ENCODE results near the gene MGAT2. TPM values are rescaled to one million over a fixed set of nuclear protein-coding genes. Genes with fewer than 3 reads are reported as not detected.
"Not testable (repeated sequence)": the region's sequence is repeated elsewhere in the genome, so short reads cannot be mapped to it uniquely, and the experiment has no call there.

Gene MGAT2
- total RNA-seq, 1 experiment from 2014 or later = 22.9 TPM

GRCh38 chr14:49584058-49584457, 36.5 kb upstream of the MGAT2 start:
- H3K27ac ChIP-seq (ENCODE audit: low read depth, low read length) = peak overlapping the region; percentile 81
- no peaks in the 10 kb centered on the region for H3K27me3 ChIP-seq (ENCODE audit: insufficient read depth, low read length)
- ChIA-PET RAD21 (ENCODE audit: low non-redundant PET in 1 of 2, low total read pairs in 2 of 2, uncharacterized antibody in 2 of 2, unreplicated experiment in 2 of 2) (no interaction called here), CTCF (no interaction called here), POLR2A (interaction anchor here (1.8 kb wide), 1 partner anchor 15 kb away, joined by 6 read pairs; the partner anchor contains the start of gene LRR1)
- H3K36me3 ChIP-seq (ENCODE audit: control insufficient read depth in 1 of 2, insufficient read depth in 2 of 2, low read length in 2 of 2) = peaks cover 14 to 32% of the 10 kb centered on the region in 2 experiments; a peak in 3 of 4 replicates
- peak overlapping the region; percentile 71 to 88 for H3K4me3 ChIP-seq (replicated peaks in 1 of 2; ENCODE audit: low read depth in 1 of 2, low read length in 2 of 2)
- BruUV-seq (replicated peaks) = no TSS peak
- intact Hi-C loops (cut with micrococcal nuclease) = no loop called here
- ATAC-seq (no peak), DNase-seq (ENCODE audit: low read depth, low spot score) (no peak)
- H3K9ac ChIP-seq (ENCODE audit: low read length) = peak overlapping the region; percentile 92
- no peak overlapping the region for H2AFZ ChIP-seq (ENCODE audit: low read depth, low read length, poor library complexity, severe bottlenecking)
- TF ChIP-seq POLR2AphosphoS5 (IDR thresholded peaks at IDR 0.05; ENCODE audit: low read depth, low read length) (no peak), CEBPB (IDR thresholded peaks at IDR 0.05; ENCODE audit: low read depth) (no peak), TCF7L2 (IDR thresholded peaks at IDR 0.05; ENCODE audit: borderline replicate concordance, extremely low read depth, insufficient read depth, insufficient read length) (no peak), CBX3 (IDR thresholded peaks at IDR 0.05; ENCODE audit: low read depth) (no peak), EGR1 (IDR thresholded peaks at IDR 0.05; ENCODE audit: low read depth) (no peak), ZFX (IDR thresholded peaks at IDR 0.05) (no peak), RAD21 (IDR thresholded peaks at IDR 0.05; ENCODE audit: low read depth) (no peak), EZH2phosphoT487 (IDR thresholded peaks at IDR 0.05; ENCODE audit: borderline replicate concordance) (no peak), EZH2 (IDR thresholded peaks at IDR 0.05) (no peak), ATF3 (IDR thresholded peaks at IDR 0.05) (no peak)
- no peaks in the 10 kb centered on the region for H3K9me3 ChIP-seq (ENCODE audit: control insufficient read depth in 1 of 2, insufficient read depth in 1 of 2, low read depth in 1 of 2, low read length in 2 of 2)
- peak overlapping the region; percentile 75 for H3K4me2 ChIP-seq (ENCODE audit: low read length)
- peaks cover 12 to 56% of the 10 kb centered on the region in 2 experiments for H3K4me1 ChIP-seq (ENCODE audit: control insufficient read depth in 1 of 2, insufficient read depth in 2 of 2, low read length in 2 of 2)
- H3K79me2 ChIP-seq (ENCODE audit: insufficient read depth, low read length) = peaks cover 70% of the 10 kb centered on the region
- H4K20me1 ChIP-seq (ENCODE audit: insufficient read depth) = peaks cover 29% of the 10 kb centered on the region; the same call in 1 of the 2 replicates
- no peaks in the 10 kb centered on the region for H3K9me2 ChIP-seq (ENCODE audit: insufficient read depth)

GRCh38 chr14:49584981-49585640, 35.5 kb upstream of the MGAT2 start:
- Histone ChIP-seq H3K4me3 (replicated peaks in 1 of 2; ENCODE audit: low read depth in 1 of 2, low read length in 2 of 2) (peak overlapping the region; percentile 71 to 88), H4K20me1 (ENCODE audit: insufficient read depth) (peaks cover 29% of the 10 kb centered on the region; the same call in 1 of the 2 replicates), H3K4me1 (ENCODE audit: control insufficient read depth in 1 of 2, insufficient read depth in 2 of 2, low read length in 2 of 2) (peaks cover 12 to 52% of the 10 kb centered on the region in 2 experiments), H3K27ac (ENCODE audit: low read depth, low read length) (peak overlapping the region; percentile 81), H3K9ac (ENCODE audit: low read length) (peak overlapping the region; percentile 92), H3K36me3 (ENCODE audit: control insufficient read depth in 1 of 2, insufficient read depth in 2 of 2, low read length in 2 of 2) (peaks cover 14 to 32% of the 10 kb centered on the region in 2 experiments; a peak in 3 of 4 replicates), H3K4me2 (ENCODE audit: low read length) (peak overlapping the region; percentile 75), H3K79me2 (ENCODE audit: insufficient read depth, low read length) (peaks cover 60% of the 10 kb centered on the region)
- intact Hi-C loops (cut with micrococcal nuclease); H2AFZ ChIP-seq (ENCODE audit: low read depth, low read length, poor library complexity, severe bottlenecking); ATAC-seq; H3K9me3 ChIP-seq (ENCODE audit: control insufficient read depth in 1 of 2, insufficient read depth in 1 of 2, low read depth in 1 of 2, low read length in 2 of 2); H3K9me2 ChIP-seq (ENCODE audit: insufficient read depth); RAD21 ChIA-PET (ENCODE audit: low non-redundant PET in 1 of 2, low total read pairs in 2 of 2, uncharacterized antibody in 2 of 2, unreplicated experiment in 2 of 2); CTCF ChIA-PET; H3K27me3 ChIP-seq (ENCODE audit: insufficient read depth, low read length); BruUV-seq (replicated peaks); DNase-seq (ENCODE audit: low read depth, low spot score): not testable (repeated sequence)
- POLR2A ChIA-PET = interaction anchor here (1.1 to 1.8 kb wide), 3 partner anchors 10 to 49 kb away, joined by 3 to 6 read pairs (median 6); partner anchors contain the start of gene LRR1
